Suprapubic skin (tissue), 4 donors: ENCODE data around the gene FCHO2. TPM values are rescaled to one million over a fixed set of nuclear protein-coding genes. Genes with fewer than 3 reads are reported as not detected.

Experiments used
- DNase-seq, 2 donors: peaks; one replicate each; pipeline ENCODE4 v3.0.0-alpha.2; 2019; ENCODE audit warnings: low spot score in 2 of 2
- H3K27ac ChIP-seq: fragments of 200-600 bp; sonication (generic); one replicate; pipeline ENCODE4 v1.5.1; 2019
- H3K27me3 ChIP-seq: fragments of 200-600 bp; sonication (generic); one replicate; pipeline ENCODE4 v1.5.1; 2019
- H3K36me3 ChIP-seq: fragments of 200-600 bp; sonication (generic); one replicate; pipeline ENCODE4 v1.5.1; 2019
- H3K4me1 ChIP-seq: fragments of 200-600 bp; sonication (generic); one replicate; pipeline ENCODE4 v1.5.1; 2019
- H3K4me3 ChIP-seq: fragments of 200-600 bp; sonication (generic); one replicate; pipeline ENCODE4 v1.5.1; 2019; ENCODE audit warnings: mild to moderate bottlenecking
- H3K9me3 ChIP-seq: fragments of 200-600 bp; sonication (generic); one replicate; pipeline ENCODE4 v1.5.1; 2019
- EP300 ChIP-seq: sonication (generic); formaldehyde crosslinking; IDR thresholded peaks from one replicate; pipeline ENCODE4 v1.6.1; 2017; ENCODE audit warnings: antibody characterized with exemption
- POLR2A ChIP-seq, 2 donors: fragments of 450-650 bp; IDR thresholded peaks; one replicate each; pipeline ENCODE4 v1.6.1; 2017; ENCODE audit warnings: antibody characterized with exemption in 2 of 2, mild to moderate bottlenecking in 2 of 2, moderate library complexity in 2 of 2
- POLR2AphosphoS5 ChIP-seq, 3 donors: sonication (generic); formaldehyde crosslinking; IDR thresholded peaks; one replicate each; pipeline ENCODE4 v1.6.1; 2017; ENCODE audit warnings: antibody characterized with exemption in 3 of 3
- WGBS: methylation state at CpG from one replicate; pipeline ENCODE4 v1.1.5; 2018; 5-methylcytosine and 5-hydroxymethylcytosine counted together
- total RNA-seq, 4 donors: library from RNA; depleted of rRNA; stranded (reverse); fragments of >200 nt; gene quantifications; one replicate each; pipeline ENCODE4 v1.1.0, GENCODE V29; 2016
- TF ChIP-seq, protein P1 (sequence below), 2 donors: fragments of 200-600 bp in 1 of 2; fragments of 450-650 bp in 1 of 2; sonication (generic) in 1 of 2; IDR thresholded peaks; one replicate each; pipeline ENCODE4 v1.5.1; 2016 to 2019; ENCODE audit warnings: antibody characterized with exemption in 2 of 2, mild to moderate bottlenecking in 1 of 2, moderate library complexity in 1 of 2

FCHO2 gene
- total RNA-seq, 4 donors from 2014 or later: 24.7 to 46.2 (median 34.8) TPM

DNA sequence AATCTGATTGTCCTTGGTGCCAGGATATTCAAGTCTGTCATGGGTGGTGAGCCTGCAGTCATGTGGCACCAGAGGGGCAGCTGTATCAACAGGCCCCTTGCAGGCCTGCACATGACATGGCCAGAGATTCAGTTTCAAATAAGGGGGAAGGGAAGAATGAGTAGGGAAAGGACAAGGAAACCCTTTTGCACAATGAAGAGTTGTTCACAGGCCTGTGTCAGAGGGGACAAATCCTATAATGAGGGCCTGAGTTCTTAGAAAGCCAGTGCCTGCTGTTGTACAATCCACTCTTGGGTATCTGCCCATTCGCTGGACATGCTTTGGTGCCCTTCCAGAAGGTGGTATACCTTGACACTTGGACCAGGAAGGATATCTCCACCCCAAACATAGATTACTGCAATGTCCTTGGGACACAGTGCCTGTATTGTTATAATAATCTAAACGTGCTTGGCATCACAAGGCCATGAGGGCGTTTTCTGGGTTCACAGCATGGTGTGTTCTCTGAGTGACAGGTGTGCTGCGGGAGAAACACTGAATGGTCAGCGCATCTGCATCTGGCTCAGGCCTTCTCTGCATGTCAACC lies 162.6 kb downstream of the FCHO2 start:
- DNase-seq: no peak
- peaks cover 14% of the 10 kb centered on the region for H3K27me3 ChIP-seq
- no peaks in the 10 kb centered on the region for H3K9me3 ChIP-seq
- TF ChIP-seq, protein P1, sequence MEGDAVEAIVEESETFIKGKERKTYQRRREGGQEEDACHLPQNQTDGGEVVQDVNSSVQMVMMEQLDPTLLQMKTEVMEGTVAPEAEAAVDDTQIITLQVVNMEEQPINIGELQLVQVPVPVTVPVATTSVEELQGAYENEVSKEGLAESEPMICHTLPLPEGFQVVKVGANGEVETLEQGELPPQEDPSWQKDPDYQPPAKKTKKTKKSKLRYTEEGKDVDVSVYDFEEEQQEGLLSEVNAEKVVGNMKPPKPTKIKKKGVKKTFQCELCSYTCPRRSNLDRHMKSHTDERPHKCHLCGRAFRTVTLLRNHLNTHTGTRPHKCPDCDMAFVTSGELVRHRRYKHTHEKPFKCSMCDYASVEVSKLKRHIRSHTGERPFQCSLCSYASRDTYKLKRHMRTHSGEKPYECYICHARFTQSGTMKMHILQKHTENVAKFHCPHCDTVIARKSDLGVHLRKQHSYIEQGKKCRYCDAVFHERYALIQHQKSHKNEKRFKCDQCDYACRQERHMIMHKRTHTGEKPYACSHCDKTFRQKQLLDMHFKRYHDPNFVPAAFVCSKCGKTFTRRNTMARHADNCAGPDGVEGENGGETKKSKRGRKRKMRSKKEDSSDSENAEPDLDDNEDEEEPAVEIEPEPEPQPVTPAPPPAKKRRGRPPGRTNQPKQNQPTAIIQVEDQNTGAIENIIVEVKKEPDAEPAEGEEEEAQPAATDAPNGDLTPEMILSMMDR (IDR thresholded peaks at IDR 0.05): no peak
- no peak for TF ChIP-seq POLR2AphosphoS5 (IDR thresholded peaks at IDR 0.05)
- no peak for TF ChIP-seq EP300
- no peak for TF ChIP-seq POLR2A (IDR thresholded peaks at IDR 0.05)
- H3K36me3 ChIP-seq: no peaks in the 10 kb centered on the region
- H3K27ac ChIP-seq: no peak overlapping the region
- 78% methylated on average over 5 of the region's 5 CpGs for WGBS
- peaks cover 16% of the 10 kb centered on the region for H3K4me1 ChIP-seq
- H3K4me3 ChIP-seq: no peak overlapping the region

DNA sequence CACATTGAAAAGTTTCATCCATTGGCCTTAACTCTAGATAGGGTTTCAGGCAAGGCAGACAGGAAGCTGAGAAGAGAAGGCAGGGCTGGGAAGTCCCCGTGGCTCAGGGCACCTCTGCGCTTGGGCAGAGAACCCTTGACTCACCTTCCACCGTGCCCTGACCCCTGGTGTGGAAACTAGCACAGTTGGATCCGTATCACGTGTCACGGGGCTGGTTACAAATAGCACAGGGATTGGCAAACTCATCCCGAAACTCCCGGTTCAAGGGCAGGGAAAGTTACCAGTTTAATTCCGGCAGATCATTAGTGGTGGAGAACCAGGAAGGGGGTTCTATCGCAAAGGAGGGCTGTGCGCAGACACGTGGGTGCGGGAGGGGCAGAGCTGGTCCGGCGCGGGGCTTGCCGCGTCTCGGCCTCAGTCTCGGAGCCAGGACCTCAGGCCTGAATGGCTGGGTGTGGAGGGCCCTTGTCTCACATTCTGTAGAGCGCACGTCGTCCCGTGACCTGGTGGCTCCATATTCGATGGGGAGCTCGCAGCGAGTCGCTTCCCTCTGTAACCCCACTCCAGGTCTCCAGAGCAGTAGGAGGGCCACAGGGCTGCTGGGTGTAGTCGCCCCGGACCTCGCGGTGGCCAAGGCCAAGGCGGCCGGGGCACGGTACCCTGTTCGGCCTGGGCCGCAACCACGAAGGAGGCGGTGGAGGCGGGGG lies 163.8 kb downstream of the FCHO2 start:
- TF ChIP-seq, protein P1 (IDR thresholded peaks at IDR 0.05): no peak
- TF ChIP-seq EP300 (no peak), POLR2A (IDR thresholded peaks at IDR 0.05) (no peak), POLR2AphosphoS5 (IDR thresholded peaks at IDR 0.05) (no peak)
- WGBS: 43% methylated on average over 23 of the region's 40 CpGs
- peaks cover 16% of the 10 kb centered on the region for H3K4me1 ChIP-seq
- no peaks in the 10 kb centered on the region for H3K36me3 ChIP-seq
- peak overlapping the region; percentile 72 for H3K4me3 ChIP-seq
- no peaks in the 10 kb centered on the region for H3K9me3 ChIP-seq
- no peak overlapping the region for H3K27ac ChIP-seq
- H3K27me3 ChIP-seq: peaks cover 17% of the 10 kb centered on the region
- no peak for DNase-seq

DNA sequence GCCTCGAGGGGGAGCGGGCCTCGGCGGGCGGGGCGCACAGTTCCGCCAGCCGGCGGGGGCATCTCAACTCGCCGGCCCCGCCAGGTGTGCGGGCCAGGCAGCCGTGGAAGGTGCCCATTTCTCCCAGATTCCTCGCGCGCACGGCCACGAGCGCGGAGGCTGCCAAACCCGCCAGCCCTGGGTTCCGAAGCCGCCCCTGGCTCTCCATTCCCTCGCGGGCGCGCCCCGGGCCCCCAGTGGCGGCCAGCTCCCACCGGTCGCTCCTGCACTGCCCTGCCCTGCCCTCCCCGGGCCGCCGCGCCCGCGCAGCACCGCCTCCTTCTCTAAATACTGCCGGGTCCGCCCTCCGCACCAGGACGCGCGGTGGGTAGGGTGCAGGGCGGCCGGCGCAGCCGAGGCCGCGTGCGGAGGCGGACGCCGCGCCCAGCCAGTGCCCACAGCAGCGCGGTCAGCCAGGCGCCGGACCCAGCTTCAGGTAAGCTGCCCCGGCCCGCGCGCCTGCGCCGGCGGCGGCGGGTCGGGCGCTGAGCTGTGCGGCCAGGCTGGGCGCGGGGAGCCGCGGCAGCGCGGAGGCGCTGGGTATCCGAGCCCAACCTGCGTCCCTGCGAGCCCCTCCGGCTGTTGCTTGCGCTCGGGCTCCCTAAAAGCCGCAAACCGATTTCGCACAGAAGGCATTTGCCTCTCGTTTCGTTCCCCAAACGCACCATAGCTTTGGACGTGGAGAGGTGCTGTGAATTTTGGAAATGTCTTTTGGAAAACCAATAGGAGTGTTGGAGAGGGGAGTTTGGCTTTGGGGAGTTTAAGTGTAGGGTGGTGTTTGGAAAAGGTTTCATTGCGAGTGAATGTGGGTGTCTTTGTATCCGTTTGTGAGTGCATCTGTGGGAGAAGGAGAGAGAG lies 164.6 kb downstream of the FCHO2 start, which contains the start of gene TMEM171:
Gene TMEM171, plus strand, starts transcription at position 354 of the 897 bp plus-strand sequence. CDS start 2,799 bp downstream, outside the sequence.
- DNase-seq: no peak
- Histone ChIP-seq H3K27me3 (peaks cover 17% of the 10 kb centered on the region), H3K4me3 (peak within 1 kb of the TSS; percentile 72), H3K36me3 (no peaks in the 10 kb centered on the region), H3K4me1 (peaks cover 16% of the 10 kb centered on the region), H3K27ac (no peak within 1 kb of the TSS), H3K9me3 (no peaks in the 10 kb centered on the region)
- no peak for TF ChIP-seq POLR2A (IDR thresholded peaks at IDR 0.05)
- no peak for TF ChIP-seq EP300
- WGBS: 1% methylated on average over 42 of the region's 94 CpGs

DNA sequence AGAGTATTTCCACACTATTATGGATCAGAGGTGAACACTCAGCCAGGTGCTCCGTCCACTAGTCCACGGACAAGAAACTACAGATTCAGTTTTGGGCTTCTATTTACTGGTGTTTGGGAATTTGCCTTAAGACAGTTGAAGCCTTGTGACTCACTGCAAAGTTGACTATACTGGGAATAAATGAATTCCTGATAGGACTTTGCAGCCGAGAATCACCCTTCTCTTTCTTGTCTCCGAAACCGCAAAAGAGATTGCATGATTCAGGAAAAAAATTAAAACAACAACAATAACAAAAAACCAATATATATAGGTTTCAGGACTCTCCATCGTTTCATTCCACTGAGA lies 165.2 kb downstream of the FCHO2 start:
- Histone ChIP-seq H3K9me3 (no peaks in the 10 kb centered on the region), H3K27me3 (peaks cover 17% of the 10 kb centered on the region), H3K4me1 (peaks cover 20% of the 10 kb centered on the region), H3K4me3 (peak overlapping the region; percentile 72), H3K27ac (no peak overlapping the region), H3K36me3 (no peaks in the 10 kb centered on the region)
- 49% methylated on average over 6 of the region's 6 CpGs for WGBS
- no peak for TF ChIP-seq POLR2AphosphoS5 (IDR thresholded peaks at IDR 0.05)
- TF ChIP-seq EP300: no peak
- TF ChIP-seq POLR2A (IDR thresholded peaks at IDR 0.05): no peak
- TF ChIP-seq, protein P1 (IDR thresholded peaks at IDR 0.05): no peak
- no peak for DNase-seq

DNA sequence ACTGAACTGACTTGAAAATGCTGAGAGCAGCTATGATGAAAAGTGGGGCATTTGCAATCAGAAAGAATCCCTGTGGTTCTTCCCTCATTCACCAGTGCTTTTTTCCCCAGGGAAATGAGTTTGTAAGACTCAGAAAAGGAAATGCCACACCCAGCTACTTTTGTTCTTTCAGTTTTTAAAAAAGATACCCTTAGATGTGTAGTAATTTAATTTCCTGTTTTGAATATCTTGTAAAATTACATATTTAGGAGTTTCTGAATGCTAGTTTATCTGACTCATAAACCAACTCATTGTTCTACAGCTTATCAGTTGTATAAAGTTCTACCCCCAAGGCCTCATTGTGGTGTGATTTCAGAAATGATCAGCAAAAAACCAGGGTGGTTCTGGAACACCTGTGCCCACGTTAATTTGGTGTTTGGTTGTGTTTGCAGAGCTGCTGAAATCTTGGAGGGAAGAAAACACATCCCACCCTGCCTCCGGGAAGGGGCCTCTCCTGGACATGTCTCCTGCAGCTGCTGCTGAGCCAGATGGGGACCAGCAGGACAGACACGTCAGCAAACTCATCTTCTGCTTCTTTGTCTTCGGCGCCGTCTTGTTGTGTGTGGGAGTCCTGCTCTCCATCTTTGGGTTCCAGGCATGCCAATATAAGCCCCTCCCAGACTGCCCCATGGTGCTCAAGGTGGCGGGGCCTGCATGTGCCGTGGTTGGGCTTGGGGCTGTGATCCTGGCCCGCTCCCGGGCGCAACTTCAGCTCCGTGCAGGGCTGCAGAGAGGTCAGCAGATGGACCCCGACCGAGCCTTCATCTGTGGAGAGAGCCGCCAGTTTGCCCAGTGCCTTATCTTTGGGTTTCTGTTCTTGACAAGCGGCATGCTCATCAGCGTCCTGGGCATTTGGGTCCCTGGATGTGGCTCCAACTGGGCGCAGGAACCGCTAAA lies 167.3 kb downstream of the FCHO2 start:
- 89% methylated on average over 16 of the region's 19 CpGs for WGBS
- Histone ChIP-seq H3K9me3 (no peaks in the 10 kb centered on the region), H3K27me3 (peaks cover 17% of the 10 kb centered on the region), H3K4me3 (no peak overlapping the region), H3K36me3 (no peaks in the 10 kb centered on the region), H3K4me1 (peaks cover 24% of the 10 kb centered on the region), H3K27ac (no peak overlapping the region)
- no peak for TF ChIP-seq POLR2AphosphoS5 (IDR thresholded peaks at IDR 0.05)
- TF ChIP-seq, protein P1 (IDR thresholded peaks at IDR 0.05): no peak
- TF ChIP-seq EP300: no peak
- no peak for TF ChIP-seq POLR2A (IDR thresholded peaks at IDR 0.05)
- DNase-seq: no peak
